NT2/D1 (cell line): ENCODE measurements around the gene CHPT1.

Source experiments
- SUZ12 ChIP-seq: IDR thresholded peaks from 2 replicates; pipeline ENCODE4 v1.6.1; 2011; ENCODE audit not compliant: insufficient read length, insufficient read depth; ENCODE audit errors: extremely low read depth
- YY1 ChIP-seq: IDR thresholded peaks from 2 replicates; pipeline ENCODE4 v1.6.1; 2011; ENCODE audit not compliant: insufficient read length, insufficient read depth

DNA sequence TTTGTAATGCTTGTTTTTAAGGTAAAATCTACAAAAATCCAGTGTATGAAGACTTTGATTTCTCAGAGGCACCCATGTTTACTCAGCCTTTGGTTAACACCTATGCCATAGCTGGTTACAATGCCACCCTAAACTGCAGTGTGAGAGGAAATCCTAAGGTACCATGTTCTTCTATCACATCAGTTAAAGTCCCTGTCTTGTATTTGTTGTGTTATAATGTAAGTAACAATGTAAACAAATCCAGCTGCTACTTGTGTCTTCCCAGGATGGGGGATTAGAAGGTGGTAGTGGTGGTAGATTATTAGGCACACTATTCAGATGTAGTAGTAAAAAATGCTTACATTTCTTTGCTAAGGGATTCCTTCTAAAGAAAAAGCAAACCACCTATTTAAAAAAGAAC, 19.4 kb upstream of the CHPT1 start:
- TF ChIP-seq SUZ12 = no peak
- TF ChIP-seq YY1 = no peak
